ENCODE measurements around the gene SFTPB.

GRCh38 chr2:85667561-85668008 is 414 bp downstream of the SFTPB start:
- no peak for TF ChIP-seq CTCF (IDR thresholded peaks at IDR 0.05)
- no peak for TF ChIP-seq POLR2A (IDR thresholded peaks at IDR 0.05)
